HepG2 (cell line): Measurements from ENCODE around the gene CAMK2N2. TPM values are rescaled to one million over a fixed set of nuclear protein-coding genes. Genes with fewer than 3 reads are reported as not detected.

Experiments
- HCFC1 ChIP-seq: fragments of 150-350 bp; IDR thresholded peaks from 2 replicates; pipeline ENCODE4 v1.6.1; 2014; ENCODE audit warnings: low read depth, low read length
- KLF12 ChIP-seq: sonication (generic); formaldehyde crosslinking; IDR thresholded peaks from 2 replicates; pipeline ENCODE4 v1.4.0; 2020; ENCODE audit warnings: missing genetic modification reagents, borderline replicate concordance
- PATZ1 ChIP-seq: sonication (generic); formaldehyde crosslinking; IDR thresholded peaks from 2 replicates; pipeline ENCODE4 v1.4.0; 2020; ENCODE audit warnings: missing genetic modification reagents
- REPIN1 ChIP-seq: sonication (generic); formaldehyde crosslinking; IDR thresholded peaks from 2 replicates; pipeline ENCODE4 v1.8.0; 2022; ENCODE audit warnings: missing genetic modification reagents, low read depth, mild to moderate bottlenecking, borderline replicate concordance
- TGIF2 ChIP-seq: IDR thresholded peaks from 2 replicates; pipeline ENCODE4 v1.6.1; 2016; ENCODE audit warnings: control low read depth, missing compliant biosample characterization
- ZFP37 ChIP-seq: sonication (generic); formaldehyde crosslinking; IDR thresholded peaks from 2 replicates; pipeline ENCODE4 v1.4.0; 2020; ENCODE audit warnings: missing genetic modification reagents, borderline replicate concordance
- polyA plus RNA-seq, 8 experiments: library from polyadenylated mRNA; depleted of rRNA in 3 of 8; stranded (reverse) in 7 of 8; unstranded in 1 of 8; fragments of >200 nt; fragmentation: Illumina TruSeq in 4 of 8; extraction: Trizol in 4 of 8; gene quantifications; 2 replicates each; pipeline versions ENCODE4 v1.2.1 to v1.2.3, GENCODE V29; 2011 to 2016; ENCODE audit warnings: low read depth in 4 of 8, missing spikeins in 1 of 8, mixed read lengths in 1 of 8; ENCODE audit not compliant: insufficient read depth in 1 of 8
- total RNA-seq, 5 experiments: library from RNA; depleted of rRNA; stranded (reverse); fragments of >200 nt; fragmentation: Illumina TruSeq; extraction: Trizol; gene quantifications; 2 replicates each; pipeline ENCODE4 v1.2.3, GENCODE V29; 2016; ENCODE audit warnings: low read depth in 1 of 5
- TF ChIP-seq, protein P1 (sequence below): sonication (generic); formaldehyde crosslinking; conservative IDR thresholded peaks from 2 replicates; pipeline ENCODE4 v1.4.0; 2020; ENCODE audit warnings: missing genetic modification reagents
- TF ChIP-seq, protein P2 (sequence below): sonication (generic); formaldehyde crosslinking; IDR thresholded peaks from 2 replicates; pipeline ENCODE4 v1.4.0; 2020; ENCODE audit warnings: missing genetic modification reagents
- TF ChIP-seq, protein P3 (sequence below): IDR thresholded peaks from 2 replicates; pipeline ENCODE4 v1.6.1; 2016; ENCODE audit warnings: missing compliant biosample characterization, missing genetic modification reagents, borderline replicate concordance
- TF ChIP-seq, protein P4 (sequence below), 2 experiments: sonication (generic) in 1 of 2; formaldehyde crosslinking in 1 of 2; IDR thresholded peaks; 2 replicates each; pipeline versions ENCODE4 v1.6.1 to v1.9.0; 2014 to 2022; ENCODE audit warnings: antibody characterized with exemption in 1 of 2, borderline replicate concordance in 1 of 2, inconsistent platforms in 1 of 2, low read depth in 1 of 2, missing genetic modification reagents in 1 of 2

The CAMK2N2 gene
- total and polyA plus RNA-seq, 2 of the 13 experiments (the other 11 are each of a cell fraction or from before 2014, with no cell fraction given) = 0.12 to 0.27 TPM

GRCh38 chr3:184241447-184242296 lies 19.7 kb downstream of the CAMK2N2 start (continued):
- TF ChIP-seq, protein P1, sequence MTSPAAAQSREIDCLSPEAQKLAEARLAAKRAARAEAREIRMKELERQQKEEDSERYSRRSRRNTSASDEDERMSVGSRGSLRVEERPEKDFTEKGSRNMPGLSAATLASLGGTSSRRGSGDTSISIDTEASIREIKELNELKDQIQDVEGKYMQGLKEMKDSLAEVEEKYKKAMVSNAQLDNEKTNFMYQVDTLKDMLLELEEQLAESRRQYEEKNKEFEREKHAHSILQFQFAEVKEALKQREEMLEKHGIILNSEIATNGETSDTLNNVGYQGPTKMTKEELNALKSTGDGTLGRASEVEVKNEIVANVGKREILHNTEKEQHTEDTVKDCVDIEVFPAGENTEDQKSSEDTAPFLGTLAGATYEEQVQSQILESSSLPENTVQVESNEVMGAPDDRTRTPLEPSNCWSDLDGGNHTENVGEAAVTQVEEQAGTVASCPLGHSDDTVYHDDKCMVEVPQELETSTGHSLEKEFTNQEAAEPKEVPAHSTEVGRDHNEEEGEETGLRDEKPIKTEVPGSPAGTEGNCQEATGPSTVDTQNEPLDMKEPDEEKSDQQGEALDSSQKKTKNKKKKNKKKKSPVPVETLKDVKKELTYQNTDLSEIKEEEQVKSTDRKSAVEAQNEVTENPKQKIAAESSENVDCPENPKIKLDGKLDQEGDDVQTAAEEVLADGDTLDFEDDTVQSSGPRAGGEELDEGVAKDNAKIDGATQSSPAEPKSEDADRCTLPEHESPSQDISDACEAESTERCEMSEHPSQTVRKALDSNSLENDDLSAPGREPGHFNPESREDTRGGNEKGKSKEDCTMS (CRISPR knock-in tag) = no peak
- peak; percentile 77 for TF ChIP-seq PATZ1 (CRISPR knock-in tag)
- TF ChIP-seq TGIF2 (CRISPR knock-in tag) = peak; percentile 39; the same call in 1 of the 2 replicates
- peak; percentile 95; the same call in 1 of the 2 replicates for TF ChIP-seq REPIN1 (CRISPR knock-in tag)
- TF ChIP-seq, protein P2, sequence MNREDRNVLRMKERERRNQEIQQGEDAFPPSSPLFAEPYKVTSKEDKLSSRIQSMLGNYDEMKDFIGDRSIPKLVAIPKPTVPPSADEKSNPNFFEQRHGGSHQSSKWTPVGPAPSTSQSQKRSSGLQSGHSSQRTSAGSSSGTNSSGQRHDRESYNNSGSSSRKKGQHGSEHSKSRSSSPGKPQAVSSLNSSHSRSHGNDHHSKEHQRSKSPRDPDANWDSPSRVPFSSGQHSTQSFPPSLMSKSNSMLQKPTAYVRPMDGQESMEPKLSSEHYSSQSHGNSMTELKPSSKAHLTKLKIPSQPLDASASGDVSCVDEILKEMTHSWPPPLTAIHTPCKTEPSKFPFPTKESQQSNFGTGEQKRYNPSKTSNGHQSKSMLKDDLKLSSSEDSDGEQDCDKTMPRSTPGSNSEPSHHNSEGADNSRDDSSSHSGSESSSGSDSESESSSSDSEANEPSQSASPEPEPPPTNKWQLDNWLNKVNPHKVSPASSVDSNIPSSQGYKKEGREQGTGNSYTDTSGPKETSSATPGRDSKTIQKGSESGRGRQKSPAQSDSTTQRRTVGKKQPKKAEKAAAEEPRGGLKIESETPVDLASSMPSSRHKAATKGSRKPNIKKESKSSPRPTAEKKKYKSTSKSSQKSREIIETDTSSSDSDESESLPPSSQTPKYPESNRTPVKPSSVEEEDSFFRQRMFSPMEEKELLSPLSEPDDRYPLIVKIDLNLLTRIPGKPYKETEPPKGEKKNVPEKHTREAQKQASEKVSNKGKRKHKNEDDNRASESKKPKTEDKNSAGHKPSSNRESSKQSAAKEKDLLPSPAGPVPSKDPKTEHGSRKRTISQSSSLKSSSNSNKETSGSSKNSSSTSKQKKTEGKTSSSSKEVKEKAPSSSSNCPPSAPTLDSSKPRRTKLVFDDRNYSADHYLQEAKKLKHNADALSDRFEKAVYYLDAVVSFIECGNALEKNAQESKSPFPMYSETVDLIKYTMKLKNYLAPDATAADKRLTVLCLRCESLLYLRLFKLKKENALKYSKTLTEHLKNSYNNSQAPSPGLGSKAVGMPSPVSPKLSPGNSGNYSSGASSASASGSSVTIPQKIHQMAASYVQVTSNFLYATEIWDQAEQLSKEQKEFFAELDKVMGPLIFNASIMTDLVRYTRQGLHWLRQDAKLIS (CRISPR knock-in tag) = no peak
- TF ChIP-seq HCFC1 = no peak
- TF ChIP-seq ZFP37 = peak; percentile 93; the same call in 1 of the 2 replicates
- TF ChIP-seq, protein P3, sequence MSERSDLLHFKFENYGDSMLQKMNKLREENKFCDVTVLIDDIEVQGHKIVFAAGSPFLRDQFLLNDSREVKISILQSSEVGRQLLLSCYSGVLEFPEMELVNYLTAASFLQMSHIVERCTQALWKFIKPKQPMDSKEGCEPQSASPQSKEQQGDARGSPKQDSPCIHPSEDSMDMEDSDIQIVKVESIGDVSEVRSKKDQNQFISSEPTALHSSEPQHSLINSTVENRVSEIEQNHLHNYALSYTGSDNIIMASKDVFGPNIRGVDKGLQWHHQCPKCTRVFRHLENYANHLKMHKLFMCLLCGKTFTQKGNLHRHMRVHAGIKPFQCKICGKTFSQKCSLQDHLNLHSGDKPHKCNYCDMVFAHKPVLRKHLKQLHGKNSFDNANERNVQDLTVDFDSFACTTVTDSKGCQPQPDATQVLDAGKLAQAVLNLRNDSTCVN (CRISPR knock-in tag) = no peak; the same call in 1 of the 2 replicates
- TF ChIP-seq, protein P4, sequence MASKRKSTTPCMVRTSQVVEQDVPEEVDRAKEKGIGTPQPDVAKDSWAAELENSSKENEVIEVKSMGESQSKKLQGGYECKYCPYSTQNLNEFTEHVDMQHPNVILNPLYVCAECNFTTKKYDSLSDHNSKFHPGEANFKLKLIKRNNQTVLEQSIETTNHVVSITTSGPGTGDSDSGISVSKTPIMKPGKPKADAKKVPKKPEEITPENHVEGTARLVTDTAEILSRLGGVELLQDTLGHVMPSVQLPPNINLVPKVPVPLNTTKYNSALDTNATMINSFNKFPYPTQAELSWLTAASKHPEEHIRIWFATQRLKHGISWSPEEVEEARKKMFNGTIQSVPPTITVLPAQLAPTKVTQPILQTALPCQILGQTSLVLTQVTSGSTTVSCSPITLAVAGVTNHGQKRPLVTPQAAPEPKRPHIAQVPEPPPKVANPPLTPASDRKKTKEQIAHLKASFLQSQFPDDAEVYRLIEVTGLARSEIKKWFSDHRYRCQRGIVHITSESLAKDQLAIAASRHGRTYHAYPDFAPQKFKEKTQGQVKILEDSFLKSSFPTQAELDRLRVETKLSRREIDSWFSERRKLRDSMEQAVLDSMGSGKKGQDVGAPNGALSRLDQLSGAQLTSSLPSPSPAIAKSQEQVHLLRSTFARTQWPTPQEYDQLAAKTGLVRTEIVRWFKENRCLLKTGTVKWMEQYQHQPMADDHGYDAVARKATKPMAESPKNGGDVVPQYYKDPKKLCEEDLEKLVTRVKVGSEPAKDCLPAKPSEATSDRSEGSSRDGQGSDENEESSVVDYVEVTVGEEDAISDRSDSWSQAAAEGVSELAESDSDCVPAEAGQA (IDR thresholded peaks at IDR 0.05; ENCODE audit: low read depth) = 0 out of 2 replicates have a peak, but pooled peaks have one; percentile 31
- TF ChIP-seq, protein P4 (CRISPR knock-in tag; IDR thresholded peaks at IDR 0.05; ENCODE audit: borderline replicate concordance) = 0 out of 2 replicates have a peak, but pooled peaks have one; percentile 44
- TF ChIP-seq KLF12 = peak; percentile 93
